ENCODE data around the gene USP3.

DNA sequence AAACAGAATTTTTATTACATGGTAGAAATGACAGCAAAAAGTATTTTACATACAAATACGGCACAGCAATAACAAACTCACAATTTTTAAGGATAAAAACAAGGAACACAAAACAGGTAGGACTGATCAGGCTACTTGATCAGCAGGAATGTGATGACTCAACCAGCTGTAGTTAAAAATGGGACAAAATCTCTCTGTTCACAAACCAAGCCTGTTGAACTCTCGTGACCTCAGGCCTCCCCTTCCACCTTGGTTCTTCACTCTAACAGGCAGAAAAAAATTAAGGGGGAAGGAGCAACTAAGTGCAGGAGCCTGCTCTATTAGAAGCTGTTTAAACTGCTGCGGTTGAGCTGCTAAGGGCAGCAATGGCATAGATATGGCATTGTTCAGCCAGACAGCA lies 111.5 kb downstream of the USP3 start:
- TF ChIP-seq, protein P1, sequence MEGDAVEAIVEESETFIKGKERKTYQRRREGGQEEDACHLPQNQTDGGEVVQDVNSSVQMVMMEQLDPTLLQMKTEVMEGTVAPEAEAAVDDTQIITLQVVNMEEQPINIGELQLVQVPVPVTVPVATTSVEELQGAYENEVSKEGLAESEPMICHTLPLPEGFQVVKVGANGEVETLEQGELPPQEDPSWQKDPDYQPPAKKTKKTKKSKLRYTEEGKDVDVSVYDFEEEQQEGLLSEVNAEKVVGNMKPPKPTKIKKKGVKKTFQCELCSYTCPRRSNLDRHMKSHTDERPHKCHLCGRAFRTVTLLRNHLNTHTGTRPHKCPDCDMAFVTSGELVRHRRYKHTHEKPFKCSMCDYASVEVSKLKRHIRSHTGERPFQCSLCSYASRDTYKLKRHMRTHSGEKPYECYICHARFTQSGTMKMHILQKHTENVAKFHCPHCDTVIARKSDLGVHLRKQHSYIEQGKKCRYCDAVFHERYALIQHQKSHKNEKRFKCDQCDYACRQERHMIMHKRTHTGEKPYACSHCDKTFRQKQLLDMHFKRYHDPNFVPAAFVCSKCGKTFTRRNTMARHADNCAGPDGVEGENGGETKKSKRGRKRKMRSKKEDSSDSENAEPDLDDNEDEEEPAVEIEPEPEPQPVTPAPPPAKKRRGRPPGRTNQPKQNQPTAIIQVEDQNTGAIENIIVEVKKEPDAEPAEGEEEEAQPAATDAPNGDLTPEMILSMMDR (IDR thresholded peaks at IDR 0.05), result no peak
- no peak for TF ChIP-seq EZH2 (IDR thresholded peaks at IDR 0.05)
